ENCODE data around the gene CLIP2. TPM values are rescaled to one million over a fixed set of nuclear protein-coding genes. Genes with fewer than 3 reads are reported as not detected.

Gene CLIP2
- total RNA-seq, 1 donor from 2014 or later = 61.7 TPM

GRCh38 chr7:74294191-74294998, 5.2 kb downstream of the CLIP2 start:
- H3K27ac Mint-ChIP-seq = no peak overlapping the region
- no peaks in the 10 kb centered on the region for H3K9me3 Mint-ChIP-seq
- DNase-seq = no peak
- H3K27me3 Mint-ChIP-seq = no peaks in the 10 kb centered on the region
- no peak for TF ChIP-seq CTCF (IDR thresholded peaks at IDR 0.05)
- peaks cover 30% of the 10 kb centered on the region for H3K4me1 Mint-ChIP-seq
- intact Hi-C loops (cut with micrococcal nuclease) = loop anchor here (5.0 kb wide), 2 partner anchors 43 to 227 kb away; no protein-coding TSS in a partner anchor
- ChIA-PET CTCF (no interaction called here), POLR2A (interaction anchor here (0.7 to 1.2 kb wide), 2 partner anchors 10 to 13 kb away, joined by 3 read pairs; no protein-coding TSS in a partner anchor)
- peaks cover 5% of the 10 kb centered on the region for H3K36me3 Mint-ChIP-seq (ENCODE audit: low read depth)
- ATAC-seq (ENCODE audit: low read depth) = no peak
- H3K4me3 Mint-ChIP-seq = no peak overlapping the region

- ChIA-PET CTCF (no interaction called here), POLR2A (interaction anchor here (0.6 kb wide), 2 partner anchors 39 to 53 kb away, joined by 5 to 7 read pairs; no protein-coding TSS in a partner anchor)
- Mint-ChIP-seq H3K4me3 (no peak overlapping the region), H3K27me3 (no peaks in the 10 kb centered on the region), H3K36me3 (ENCODE audit: low read depth) (peaks cover 5% of the 10 kb centered on the region), H3K4me1 (peaks cover 12% of the 10 kb centered on the region), H3K27ac (no peak overlapping the region), H3K9me3 (no peaks in the 10 kb centered on the region)
- TF ChIP-seq CTCF (IDR thresholded peaks at IDR 0.05) = no peak
- DNase-seq (no peak), ATAC-seq (ENCODE audit: low read depth) (no peak)
- intact Hi-C loops (cut with micrococcal nuclease) = no loop called here
Measured at GRCh38 chr7:74297516-74298233, 8.5 kb downstream of the CLIP2 start.

GRCh38 chr7:74299401-74299800, 10.2 kb downstream of the CLIP2 start:
- no peak overlapping the region for H3K4me3 Mint-ChIP-seq
- ChIA-PET POLR2A (no interaction called here), CTCF (no interaction called here)
- H3K36me3 Mint-ChIP-seq (ENCODE audit: low read depth) = peaks cover 5% of the 10 kb centered on the region
- H3K4me1 Mint-ChIP-seq = peaks cover 1% of the 10 kb centered on the region
- H3K9me3 Mint-ChIP-seq = no peaks in the 10 kb centered on the region
- DNase-seq (no peak), ATAC-seq (ENCODE audit: low read depth) (no peak)
- H3K27ac Mint-ChIP-seq = no peak overlapping the region
- no peak for TF ChIP-seq CTCF (IDR thresholded peaks at IDR 0.05)
- no peaks in the 10 kb centered on the region for H3K27me3 Mint-ChIP-seq
- intact Hi-C loops (cut with micrococcal nuclease) = no loop called here

- Mint-ChIP-seq H3K9me3 (no peaks in the 10 kb centered on the region), H3K36me3 (ENCODE audit: low read depth) (peaks cover 4% of the 10 kb centered on the region), H3K4me3 (no peak overlapping the region), H3K27me3 (no peaks in the 10 kb centered on the region), H3K27ac (no peak overlapping the region), H3K4me1 (peaks cover 6% of the 10 kb centered on the region)
- ATAC-seq (ENCODE audit: low read depth) (no peak), DNase-seq (no peak)
- ChIA-PET POLR2A (no interaction called here), CTCF (no interaction called here)
- TF ChIP-seq CTCF (IDR thresholded peaks at IDR 0.05) = no peak
- intact Hi-C loops (cut with micrococcal nuclease) = no loop called here
Measured at GRCh38 chr7:74300926-74301325, 11.7 kb downstream of the CLIP2 start.

GRCh38 chr7:74302745-74303221, 13.6 kb downstream of the CLIP2 start:
- Mint-ChIP-seq H3K36me3 (ENCODE audit: low read depth) (no peaks in the 10 kb centered on the region), H3K4me3 (no peak overlapping the region), H3K27me3 (no peaks in the 10 kb centered on the region), H3K9me3 (no peaks in the 10 kb centered on the region), H3K4me1 (peaks cover 23% of the 10 kb centered on the region), H3K27ac (no peak overlapping the region)
- intact Hi-C loops (cut with micrococcal nuclease) = no loop called here
- no peak for ATAC-seq (ENCODE audit: low read depth)
- ChIA-PET CTCF (no interaction called here), POLR2A (no interaction called here)
- TF ChIP-seq CTCF (IDR thresholded peaks at IDR 0.05) = no peak
- no peak for DNase-seq

Data from activated B cell treated with CpG ODN at 0.5 μM for 24 hours (primary cell).